Activated CD4-positive, alpha-beta memory T cell treated with anti-CD3 and anti-CD28 coated beads, Interleukin-2, amount 10 ng/mL, durations not matched to agents 7 days and 5 days (primary cell): ENCODE data around the gene APOA4. TPM values are rescaled to one million over a fixed set of nuclear protein-coding genes. Genes with fewer than 3 reads are reported as not detected.

ENCODE experiments used
- CTCF ChIA-PET: fragments of 350-600 bp; sonication (Branson Sonifier 250); formaldehyde crosslinking; loops from one replicate; lab custom pipeline; 2021; ENCODE audit warnings: antibody characterized with exemption, inconsistent platforms; lab: Charles Lee
- POLR2A ChIA-PET: fragments of 350-600 bp; sonication (Branson Sonifier 250); formaldehyde crosslinking; loops from one replicate; lab custom pipeline; 2021; ENCODE audit warnings: antibody characterized with exemption; lab: Charles Lee
- DNase-seq: peaks from one replicate; pipeline ENCODE4 v3.0.0-alpha.2; 2020
- H3K27ac Mint-ChIP-seq: one replicate; pipeline ENCODE4 v1.8.0; 2021; ENCODE audit warnings: mild to moderate bottlenecking, mixed read lengths
- H3K27me3 Mint-ChIP-seq: one replicate; pipeline ENCODE4 v1.8.0; 2021; ENCODE audit warnings: mixed read lengths
- H3K36me3 Mint-ChIP-seq: one replicate; pipeline ENCODE4 v1.8.0; 2021; ENCODE audit warnings: low read depth, mixed read lengths
- H3K4me1 Mint-ChIP-seq: one replicate; pipeline ENCODE4 v1.8.0; 2021; ENCODE audit warnings: mixed read lengths
- H3K4me3 Mint-ChIP-seq: one replicate; pipeline ENCODE4 v1.8.0; 2021; ENCODE audit warnings: mild to moderate bottlenecking, mixed read lengths
- H3K9me3 Mint-ChIP-seq: one replicate; pipeline ENCODE4 v1.8.0; 2021; ENCODE audit warnings: mixed read lengths
- total RNA-seq, 2 experiments: library from RNA; stranded (reverse); gene quantifications; one replicate each; pipeline ENCODE4 v1.2.3, GENCODE V29; 2021

The APOA4 gene
- total RNA-seq, 2 experiments from 2014 or later = not detected

DNA sequence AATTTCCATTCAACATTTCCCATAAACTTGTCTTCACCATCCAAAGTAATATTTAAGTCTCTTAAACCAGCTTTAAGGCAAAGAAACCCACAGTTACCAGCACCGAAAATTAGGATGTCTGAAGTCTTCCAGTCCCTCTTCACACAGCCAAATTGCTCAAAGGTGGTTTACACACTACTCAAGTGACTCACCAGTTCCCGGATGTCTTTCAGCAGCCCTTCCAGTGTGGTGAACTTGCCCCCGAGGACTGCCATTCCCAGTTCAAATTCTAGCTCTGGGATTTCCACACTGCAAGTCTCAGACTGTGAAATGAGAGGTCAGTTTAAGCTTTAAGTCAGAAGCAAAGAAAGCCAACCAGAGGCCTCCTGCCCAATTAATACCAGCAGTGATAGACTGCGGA, 40.4 kb downstream of the APOA4 start:
- Mint-ChIP-seq H3K27ac (peak overlapping the region; percentile 75), H3K4me3 (no peak overlapping the region), H3K36me3 (peaks cover 93% of the 10 kb centered on the region), H3K4me1 (peaks cover 79% of the 10 kb centered on the region), H3K9me3 (no peaks in the 10 kb centered on the region), H3K27me3 (no peaks in the 10 kb centered on the region)
- POLR2A ChIA-PET = interaction anchor here (0.8 to 2.7 kb wide), 5 partner anchors 9 to 396 kb away, joined by 3 to 31 read pairs (median 6); partner anchors contain the start of genes BUD13 and PAFAH1B2
- CTCF ChIA-PET = interaction anchor here (0.5 to 2.7 kb wide), 5 partner anchors 8 to 444 kb away, joined by 3 to 13 read pairs (median 4); partner anchors contain the start of genes APOA1 and APOA5
- DNase-seq = no peak

DNA sequence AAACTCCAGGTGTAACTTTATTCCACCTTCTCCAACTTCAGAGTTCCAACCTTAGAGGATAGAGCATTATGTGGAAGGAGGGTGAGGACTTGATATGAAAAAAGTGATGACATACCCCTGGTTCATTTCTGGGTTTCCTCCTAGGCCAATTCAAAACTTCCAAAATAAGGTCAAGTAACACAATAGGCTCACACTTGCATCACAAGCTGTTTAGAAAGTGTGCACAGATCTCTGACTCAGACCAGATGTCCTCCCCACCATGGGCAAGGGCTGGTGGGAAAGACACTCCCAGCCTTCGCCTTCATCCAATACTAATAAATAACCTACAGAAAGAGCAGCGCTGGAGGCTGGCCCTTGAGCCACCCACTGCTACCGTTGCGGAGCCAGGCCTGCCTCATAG, 44.5 kb downstream of the APOA4 start:
- no peak for DNase-seq
- peaks cover 83% of the 10 kb centered on the region for H3K36me3 Mint-ChIP-seq
- H3K4me3 Mint-ChIP-seq = no peak overlapping the region
- ChIA-PET POLR2A (interaction anchor here (8.8 kb wide), 1 partner anchor 10 kb away, joined by 119 read pairs; the partner anchor contains the start of genes APOA5 and ZPR1), CTCF (no interaction called here)
- H3K27me3 Mint-ChIP-seq = no peaks in the 10 kb centered on the region
- no peak overlapping the region for H3K27ac Mint-ChIP-seq
- no peaks in the 10 kb centered on the region for H3K9me3 Mint-ChIP-seq
- peaks cover 72% of the 10 kb centered on the region for H3K4me1 Mint-ChIP-seq

DNA sequence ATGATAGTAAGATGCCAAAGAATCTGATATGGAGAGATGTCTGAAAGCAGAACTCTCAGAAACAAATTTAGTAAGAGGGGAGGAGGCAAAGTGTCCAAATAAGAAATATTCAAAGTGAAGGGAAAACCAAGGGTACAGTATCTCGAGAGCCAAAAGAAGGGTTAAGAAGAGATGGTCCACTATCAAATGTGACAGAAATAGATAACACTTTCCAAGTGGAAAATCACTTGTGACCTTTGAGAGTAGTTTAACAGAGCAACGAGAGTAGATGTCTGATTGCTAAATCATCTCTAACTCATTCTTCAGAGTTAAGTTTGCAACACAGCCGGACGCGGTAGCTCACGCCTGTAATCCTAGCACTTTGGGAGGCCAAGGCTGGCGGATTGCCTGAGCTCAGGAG, 46.0 kb downstream of the APOA4 start:
- Mint-ChIP-seq H3K27ac (peak overlapping the region; percentile 34), H3K9me3 (no peaks in the 10 kb centered on the region), H3K36me3 (peaks cover 68% of the 10 kb centered on the region), H3K4me3 (no peak overlapping the region), H3K4me1 (peaks cover 62% of the 10 kb centered on the region), H3K27me3 (no peaks in the 10 kb centered on the region)
- ChIA-PET CTCF (interaction anchor here (0.7 kb wide), 2 partner anchors 10 to 20 kb away, joined by 3 read pairs; partner anchors contain the start of gene ZPR1), POLR2A (interaction anchor here (8.8 kb wide), 1 partner anchor 11 kb away, joined by 119 read pairs; the partner anchor contains the start of genes APOA5 and ZPR1)
- no peak for DNase-seq

DNA sequence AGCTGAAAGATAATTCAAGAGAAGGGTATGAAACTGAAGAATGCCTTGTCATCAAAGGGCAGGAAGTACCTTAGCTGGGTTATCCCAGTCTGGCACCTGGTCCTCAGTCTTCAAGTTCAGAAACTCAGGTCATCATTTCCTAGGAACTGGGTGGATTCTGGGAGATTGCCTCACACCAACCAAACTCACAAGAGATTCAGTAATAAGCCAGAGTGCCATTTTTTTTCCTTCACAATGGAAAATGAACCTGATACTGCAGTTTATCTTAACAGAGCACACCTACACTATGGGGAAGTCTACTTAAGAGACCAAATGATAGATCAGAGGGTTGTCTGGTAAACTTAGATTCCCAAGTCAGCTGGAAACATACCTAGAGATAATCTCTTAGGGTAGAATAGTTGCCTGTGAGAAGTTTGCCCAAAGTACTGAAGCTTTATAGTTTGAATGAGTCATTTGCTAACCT, 46.6 kb downstream of the APOA4 start:
- H3K27ac Mint-ChIP-seq = peak overlapping the region; percentile 34
- no peaks in the 10 kb centered on the region for H3K9me3 Mint-ChIP-seq
- no peak overlapping the region for H3K4me3 Mint-ChIP-seq
- no peaks in the 10 kb centered on the region for H3K27me3 Mint-ChIP-seq
- DNase-seq = no peak
- H3K36me3 Mint-ChIP-seq = peaks cover 63% of the 10 kb centered on the region
- peaks cover 65% of the 10 kb centered on the region for H3K4me1 Mint-ChIP-seq
- CTCF ChIA-PET = interaction anchor here (0.7 to 1.3 kb wide), 2 partner anchors 11 to 15 kb away, joined by 3 to 4 read pairs; partner anchors contain the start of genes APOA5 and ZPR1
- POLR2A ChIA-PET = interaction anchor here (8.8 kb wide), 1 partner anchor 12 kb away, joined by 119 read pairs; the partner anchor contains the start of genes APOA5 and ZPR1

DNA sequence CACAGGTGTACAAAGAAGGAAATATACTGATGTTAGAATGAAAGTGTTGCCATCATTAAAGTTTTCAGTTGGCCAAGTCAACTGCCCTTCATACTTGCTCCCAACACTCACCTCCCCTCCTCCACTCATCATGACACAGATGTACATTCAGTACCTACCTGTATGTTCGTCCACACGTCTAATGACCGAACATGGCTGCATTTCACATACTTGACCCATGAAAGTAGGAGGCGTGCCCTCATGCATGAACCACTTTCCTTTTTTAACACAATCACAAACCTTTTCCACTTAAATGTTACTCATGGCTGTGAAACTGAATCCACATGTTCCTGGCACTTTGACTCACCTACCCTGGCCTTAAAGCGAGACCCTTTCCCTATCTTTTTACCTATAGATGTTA, 47.1 kb downstream of the APOA4 start:
- Mint-ChIP-seq H3K27me3 (no peaks in the 10 kb centered on the region), H3K4me3 (no peak overlapping the region), H3K9me3 (no peaks in the 10 kb centered on the region), H3K36me3 (peaks cover 59% of the 10 kb centered on the region), H3K4me1 (peaks cover 65% of the 10 kb centered on the region), H3K27ac (peak overlapping the region; percentile 60)
- DNase-seq = no peak
- ChIA-PET CTCF (interaction anchor here (1.3 kb wide), 1 partner anchor 15 kb away, joined by 4 read pairs; the partner anchor contains the start of gene APOA5), POLR2A (interaction anchor here (0.6 to 8.8 kb wide), 2 partner anchors 12 to 153 kb away, joined by 3 to 119 read pairs; partner anchors contain the start of genes APOA5 and ZPR1)

DNA sequence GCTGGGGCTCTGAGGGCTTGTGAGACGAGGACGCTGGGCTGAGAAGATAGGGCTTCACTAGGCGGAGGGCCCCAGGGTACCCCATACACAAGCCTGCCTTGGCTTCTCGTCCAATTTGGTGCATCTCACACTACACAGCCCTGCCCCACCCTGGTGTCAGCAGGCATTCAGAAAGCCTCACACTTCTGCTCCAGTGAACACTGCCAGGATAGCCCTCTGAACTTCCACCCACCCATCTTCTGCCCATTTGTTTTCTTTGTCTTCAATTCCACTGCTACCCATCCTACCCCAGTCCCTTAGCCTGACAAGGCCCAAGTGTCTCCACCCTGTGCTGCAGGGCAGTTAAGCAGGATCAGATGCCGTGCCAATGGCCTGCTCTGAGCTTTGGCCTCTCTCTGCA, 48.4 kb downstream of the APOA4 start:
- Mint-ChIP-seq H3K27ac (peak overlapping the region; percentile 32), H3K9me3 (no peaks in the 10 kb centered on the region), H3K4me3 (no peak overlapping the region), H3K4me1 (peaks cover 64% of the 10 kb centered on the region), H3K27me3 (no peaks in the 10 kb centered on the region), H3K36me3 (peaks cover 53% of the 10 kb centered on the region)
- ChIA-PET POLR2A (interaction anchor here (1.5 to 8.8 kb wide), 6 partner anchors 9 to 369 kb away, joined by 4 to 119 read pairs (median 20); partner anchors contain the start of genes APOA5, PAFAH1B2 and ZPR1), CTCF (interaction anchor here (2.6 to 5.2 kb wide), 2 partner anchors 16 to 61 kb away, joined by 15 to 33 read pairs; partner anchors contain the start of gene APOA5)
- no peak for DNase-seq

DNA sequence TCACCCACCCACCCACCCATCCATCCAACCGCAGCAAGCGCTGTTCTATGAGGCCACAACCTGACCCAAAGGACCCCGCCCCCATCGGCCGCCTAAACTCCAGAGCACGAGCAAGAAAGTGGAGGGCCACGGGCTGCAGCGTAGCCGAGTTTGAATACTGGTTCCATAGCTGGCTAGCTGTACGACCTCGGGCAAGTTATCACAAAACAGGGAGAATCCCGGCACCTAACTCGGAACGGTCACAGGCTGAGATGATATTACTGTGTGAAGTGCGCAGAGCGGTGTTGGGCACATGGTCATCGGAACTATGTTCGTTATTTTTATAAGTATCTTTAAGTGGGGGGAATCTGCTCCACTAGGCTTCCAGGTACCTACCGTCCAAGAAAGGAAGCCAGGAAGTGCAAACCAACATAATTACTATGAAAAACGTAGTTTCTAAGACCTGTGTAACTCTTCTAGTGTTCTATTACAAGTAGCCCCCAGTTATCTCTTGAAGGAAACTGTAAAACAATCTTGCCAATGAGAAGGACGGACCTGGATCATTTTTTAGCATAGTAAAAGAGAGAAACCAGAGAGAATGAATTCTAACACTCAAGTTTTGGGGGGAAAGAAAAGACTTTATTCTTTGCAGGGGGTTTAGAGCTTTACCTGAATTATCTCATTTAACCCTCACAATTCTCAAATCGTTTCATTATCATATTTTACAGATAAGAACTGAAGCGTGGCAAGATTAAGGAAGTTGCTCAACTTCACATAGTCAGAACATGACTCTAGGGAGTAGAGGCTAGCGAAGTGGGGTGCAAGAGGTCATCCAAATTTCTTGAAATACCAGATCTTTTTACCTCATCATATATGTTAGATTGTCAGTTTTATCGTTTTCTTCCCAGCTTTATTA, 49.7 kb downstream of the APOA4 start:
- ChIA-PET CTCF (interaction anchor here (0.8 to 5.2 kb wide), 6 partner anchors 14 to 332 kb away, joined by 3 to 33 read pairs (median 8); partner anchors contain the start of genes APOA5 and ZPR1), POLR2A (interaction anchor here (0.7 to 8.8 kb wide), 16 partner anchors 9 to 457 kb away, joined by 3 to 119 read pairs (median 4); partner anchors contain the start of genes APOA5, PAFAH1B2 and ZPR1)
- no peak for DNase-seq
- Mint-ChIP-seq H3K4me3 (peak overlapping the region; percentile 97), H3K27ac (peak overlapping the region; percentile 91), H3K9me3 (no peaks in the 10 kb centered on the region), H3K27me3 (no peaks in the 10 kb centered on the region), H3K36me3 (peaks cover 49% of the 10 kb centered on the region), H3K4me1 (peaks cover 63% of the 10 kb centered on the region)

DNA sequence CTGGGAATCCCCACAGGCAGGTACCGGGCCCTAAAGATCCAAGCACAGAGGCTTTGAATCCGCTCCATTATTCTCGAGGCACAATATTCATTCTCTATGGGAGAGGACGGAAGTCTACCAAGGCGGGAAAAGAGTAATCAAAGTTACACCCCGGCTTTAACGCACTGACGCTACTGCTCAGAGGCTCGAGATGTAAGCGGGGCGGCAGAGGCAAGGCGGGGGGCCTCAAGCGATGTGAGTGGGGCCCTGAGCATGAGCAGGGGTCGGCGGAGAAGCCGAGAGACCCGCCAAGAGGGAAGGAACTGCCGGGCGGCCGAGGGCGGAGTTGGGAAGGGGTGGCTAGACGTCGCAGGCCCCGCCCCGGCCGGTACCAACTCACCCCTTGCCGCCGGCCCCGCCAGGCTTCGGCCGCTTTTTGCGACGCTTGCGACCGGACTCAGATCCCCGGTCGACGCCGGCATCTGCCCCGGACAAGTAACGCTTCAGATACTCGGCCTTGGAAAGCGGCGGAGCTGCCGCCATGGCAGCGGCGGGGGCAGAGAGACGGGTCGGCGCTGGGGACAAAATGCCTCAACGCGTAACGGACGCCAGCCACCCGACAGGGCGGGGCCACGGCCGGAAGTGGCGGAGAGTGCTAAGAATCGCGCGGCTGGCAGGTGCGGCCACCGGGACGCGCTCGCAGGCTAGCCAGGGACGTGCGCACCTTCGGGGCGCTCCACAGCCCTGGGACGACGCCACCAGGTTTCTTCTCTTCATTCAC, 50.5 kb downstream of the APOA4 start, which contains the start of gene BUD13:
Gene BUD13 (minus strand): TSS at position 545 of the 760 bp plus-strand sequence. CDS start 23 bp downstream, at position 522.
- no peaks in the 10 kb centered on the region for H3K9me3 Mint-ChIP-seq
- ChIA-PET CTCF (interaction anchor here (1.6 to 5.2 kb wide), 5 partner anchors 14 to 63 kb away, joined by 3 to 33 read pairs (median 10); partner anchors contain the start of genes APOA5 and ZPR1), POLR2A (interaction anchor here (0.7 to 8.8 kb wide), 13 partner anchors 8 to 407 kb away, joined by 3 to 119 read pairs (median 4); partner anchors contain the start of genes APOA1, APOA5, PAFAH1B2 and ZPR1)
- H3K27ac Mint-ChIP-seq = peak within 1 kb of the TSS; percentile 91
- H3K4me3 Mint-ChIP-seq = peak within 1 kb of the TSS; percentile 97
- DNase-seq = peak; percentile 94
- H3K36me3 Mint-ChIP-seq = peaks cover 41% of the 10 kb centered on the region
- H3K27me3 Mint-ChIP-seq = no peaks in the 10 kb centered on the region
- H3K4me1 Mint-ChIP-seq = peaks cover 59% of the 10 kb centered on the region

DNA sequence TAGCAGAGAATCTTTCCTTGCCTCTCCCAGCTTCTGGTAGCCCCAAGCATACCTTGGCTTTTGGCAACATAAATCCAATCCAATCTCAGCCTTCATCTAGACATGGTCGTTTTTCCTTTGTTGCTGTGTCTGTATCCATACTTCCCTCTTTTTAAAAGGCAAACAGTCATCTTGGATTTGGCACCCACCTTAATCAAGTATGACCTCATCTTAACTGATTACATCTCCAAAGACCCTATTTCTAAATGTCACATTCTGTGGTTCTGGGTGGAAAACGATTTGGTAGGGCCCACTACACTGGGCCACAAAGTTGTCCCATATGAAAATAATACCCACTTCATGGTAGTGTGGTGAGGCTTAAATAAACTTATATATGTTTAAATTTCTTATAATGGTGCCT, 51.2 kb downstream of the APOA4 start:
- Mint-ChIP-seq H3K4me1 (peaks cover 57% of the 10 kb centered on the region), H3K27ac (peak overlapping the region; percentile 91)

More for the DNA sequence above, 51.2 kb downstream of the APOA4 start:
- Mint-ChIP-seq H3K36me3 (peaks cover 34% of the 10 kb centered on the region), H3K9me3 (no peaks in the 10 kb centered on the region), H3K4me3 (peak overlapping the region; percentile 97), H3K27me3 (no peaks in the 10 kb centered on the region)
- DNase-seq = no peak
- ChIA-PET POLR2A (interaction anchor here (1.0 to 8.8 kb wide), 11 partner anchors 11 to 407 kb away, joined by 3 to 119 read pairs (median 4); partner anchors contain the start of genes APOA1, APOA5 and ZPR1), CTCF (interaction anchor here (0.7 to 5.2 kb wide), 7 partner anchors 15 to 409 kb away, joined by 3 to 33 read pairs (median 5); partner anchors contain the start of genes APOA5 and ZPR1)
